22Rv1 (cell line): ENCODE data around the gene PARP15.

Source experiments
- H3K27ac ChIP-seq: fragments of 450-650 bp; 2 replicates; pipeline ENCODE4 v1.5.1; 2017
- CTCF ChIP-seq: fragments of 450-650 bp; IDR thresholded peaks from 2 replicates; pipeline ENCODE4 v1.5.1; 2017; ENCODE audit warnings: mild to moderate bottlenecking
- ZFX ChIP-seq: fragments of 450-650 bp; IDR thresholded peaks from 2 replicates; pipeline ENCODE4 v1.6.1; 2017; ENCODE audit warnings: antibody characterized with exemption, borderline replicate concordance

PARP15 gene

GRCh38 chr3:122546151-122546550 is 31.3 kb upstream of the PARP15 start:
- TF ChIP-seq CTCF, result no peak
- TF ChIP-seq ZFX, result no peak
- no peak overlapping the region for H3K27ac ChIP-seq

- TF ChIP-seq CTCF (no peak), ZFX (no peak)
- no peak overlapping the region for H3K27ac ChIP-seq
These were observed 29.4 kb upstream of the PARP15 start for GRCh38 chr3:122548076-122548475.

GRCh38 chr3:122548619-122549018 is 28.8 kb upstream of the PARP15 start:
- no peak for TF ChIP-seq ZFX
- TF ChIP-seq CTCF, result no peak
- H3K27ac ChIP-seq, result no peak overlapping the region

- no peak for TF ChIP-seq CTCF
- no peak for TF ChIP-seq ZFX
- no peak overlapping the region for H3K27ac ChIP-seq
These were observed 24.3 kb upstream of the PARP15 start for GRCh38 chr3:122553171-122553570.

- no peak overlapping the region for H3K27ac ChIP-seq
- no peak for TF ChIP-seq CTCF
- TF ChIP-seq ZFX, result no peak
These were observed 22.0 kb upstream of the PARP15 start for GRCh38 chr3:122555275-122556071.

- no peak overlapping the region for H3K27ac ChIP-seq
- TF ChIP-seq ZFX, result no peak
- TF ChIP-seq CTCF, result no peak
These were observed 20.1 kb upstream of the PARP15 start for GRCh38 chr3:122557356-122557755.

GRCh38 chr3:122558605-122559004 is 18.8 kb upstream of the PARP15 start:
- no peak overlapping the region for H3K27ac ChIP-seq

More at GRCh38 chr3:122558605-122559004, 18.8 kb upstream of the PARP15 start:
- no peak for TF ChIP-seq CTCF
- no peak for TF ChIP-seq ZFX
